Sigmoid colon (tissue), 4 donors: ENCODE measurements around the gene LRP1.

ENCODE experiments used
- EP300 ChIP-seq, 4 donors: sonication (generic); formaldehyde crosslinking; IDR thresholded peaks; one replicate each; pipeline ENCODE4 v1.6.1; 2017; ENCODE audit warnings: antibody characterized with exemption in 4 of 4
- POLR2A ChIP-seq, 2 donors: fragments of 450-650 bp; IDR thresholded peaks; one replicate each; pipeline ENCODE4 v1.6.1; 2016; ENCODE audit warnings: antibody characterized with exemption in 2 of 2, mild to moderate bottlenecking in 2 of 2, moderate library complexity in 2 of 2
- TF ChIP-seq, protein P1 (sequence below), 4 experiments: fragments of 450-650 bp in 3 of 4; fragments of 200-600 bp in 1 of 4; IDR thresholded peaks; one replicate each; pipeline ENCODE4 v1.5.1; 2016 to 2019; ENCODE audit warnings: antibody characterized with exemption in 4 of 4, mild to moderate bottlenecking in 3 of 4, moderate library complexity in 2 of 4

DNA sequence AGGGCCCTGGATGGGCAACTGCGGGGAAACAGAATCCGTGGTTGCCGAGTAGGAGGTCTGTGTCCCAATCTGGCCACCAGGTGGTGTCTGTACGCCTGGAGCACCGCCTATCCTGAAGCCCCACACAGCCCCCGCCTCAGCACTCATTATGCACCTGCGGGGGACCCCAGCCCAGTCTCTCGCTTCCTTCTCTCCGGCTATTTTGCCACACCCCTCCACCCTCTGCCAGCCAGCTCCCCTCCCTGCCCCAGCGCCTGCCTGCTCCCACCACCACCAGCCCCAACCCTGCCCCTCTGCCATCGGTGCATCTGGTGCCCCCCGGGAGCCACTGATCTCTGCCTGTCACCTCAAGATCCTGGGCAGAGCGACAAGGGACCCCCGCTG, 86.1 kb downstream of the LRP1 start:
- TF ChIP-seq, protein P1, sequence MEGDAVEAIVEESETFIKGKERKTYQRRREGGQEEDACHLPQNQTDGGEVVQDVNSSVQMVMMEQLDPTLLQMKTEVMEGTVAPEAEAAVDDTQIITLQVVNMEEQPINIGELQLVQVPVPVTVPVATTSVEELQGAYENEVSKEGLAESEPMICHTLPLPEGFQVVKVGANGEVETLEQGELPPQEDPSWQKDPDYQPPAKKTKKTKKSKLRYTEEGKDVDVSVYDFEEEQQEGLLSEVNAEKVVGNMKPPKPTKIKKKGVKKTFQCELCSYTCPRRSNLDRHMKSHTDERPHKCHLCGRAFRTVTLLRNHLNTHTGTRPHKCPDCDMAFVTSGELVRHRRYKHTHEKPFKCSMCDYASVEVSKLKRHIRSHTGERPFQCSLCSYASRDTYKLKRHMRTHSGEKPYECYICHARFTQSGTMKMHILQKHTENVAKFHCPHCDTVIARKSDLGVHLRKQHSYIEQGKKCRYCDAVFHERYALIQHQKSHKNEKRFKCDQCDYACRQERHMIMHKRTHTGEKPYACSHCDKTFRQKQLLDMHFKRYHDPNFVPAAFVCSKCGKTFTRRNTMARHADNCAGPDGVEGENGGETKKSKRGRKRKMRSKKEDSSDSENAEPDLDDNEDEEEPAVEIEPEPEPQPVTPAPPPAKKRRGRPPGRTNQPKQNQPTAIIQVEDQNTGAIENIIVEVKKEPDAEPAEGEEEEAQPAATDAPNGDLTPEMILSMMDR (IDR thresholded peaks at IDR 0.05): peak; percentile 32 to 67 (median 62)
- TF ChIP-seq EP300 (IDR thresholded peaks at IDR 0.05) (no peak), POLR2A (IDR thresholded peaks at IDR 0.05) (no peak)
